Measurements from ENCODE around the gene SYT8. TPM values are rescaled to one million over a fixed set of nuclear protein-coding genes. Genes with fewer than 3 reads are reported as not detected.
A peak's percentile ranks its signal among the peaks of the same experiment; 100 is the strongest.
"Not testable (repeated sequence)": the region's sequence is repeated elsewhere in the genome, so short reads cannot be mapped to it uniquely, and the experiment has no call there.

The SYT8 gene
- total RNA-seq, 1 donor from 2014 or later: 1.1 TPM

DNA sequence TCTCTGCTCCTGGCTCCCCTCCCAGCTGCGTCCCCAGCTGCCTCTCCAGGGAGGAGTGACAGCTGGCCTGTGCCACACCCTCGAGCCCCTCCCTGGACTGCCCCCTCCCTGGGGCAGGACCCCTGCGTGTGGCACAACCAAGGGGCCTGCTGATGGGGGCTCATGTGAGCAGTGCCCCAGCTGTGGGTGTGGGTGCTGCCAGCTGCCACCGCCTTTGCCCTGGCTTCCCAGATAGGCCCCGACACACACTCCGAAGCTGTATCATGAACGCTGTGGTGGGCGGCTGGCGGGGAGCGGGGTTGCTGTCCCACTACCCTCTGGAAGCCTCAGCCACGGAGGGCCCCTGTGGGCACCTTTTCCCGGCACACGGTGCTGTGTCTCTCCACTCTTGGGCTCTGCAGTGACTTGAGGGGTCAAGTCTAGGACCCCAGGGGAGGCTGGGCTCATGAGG lies 41.1 kb downstream of the SYT8 start:
- DNase-seq (ENCODE audit: low spot score); intact Hi-C loops (cut with DNase I); ATAC-seq: not testable (repeated sequence)

- DNase-seq (ENCODE audit: low spot score) (peak; percentile 79), ATAC-seq (no peak)
- intact Hi-C loops (cut with DNase I): no loop called here
Measured at GRCh38 chr11:1876361-1877063, 41.7 kb downstream of the SYT8 start.

- DNase-seq (ENCODE audit: low spot score): peak; percentile 64
- intact Hi-C loops (cut with DNase I): no loop called here
- ATAC-seq: no peak
Measured at GRCh38 chr11:1877211-1878136, 42.7 kb downstream of the SYT8 start.

DNA sequence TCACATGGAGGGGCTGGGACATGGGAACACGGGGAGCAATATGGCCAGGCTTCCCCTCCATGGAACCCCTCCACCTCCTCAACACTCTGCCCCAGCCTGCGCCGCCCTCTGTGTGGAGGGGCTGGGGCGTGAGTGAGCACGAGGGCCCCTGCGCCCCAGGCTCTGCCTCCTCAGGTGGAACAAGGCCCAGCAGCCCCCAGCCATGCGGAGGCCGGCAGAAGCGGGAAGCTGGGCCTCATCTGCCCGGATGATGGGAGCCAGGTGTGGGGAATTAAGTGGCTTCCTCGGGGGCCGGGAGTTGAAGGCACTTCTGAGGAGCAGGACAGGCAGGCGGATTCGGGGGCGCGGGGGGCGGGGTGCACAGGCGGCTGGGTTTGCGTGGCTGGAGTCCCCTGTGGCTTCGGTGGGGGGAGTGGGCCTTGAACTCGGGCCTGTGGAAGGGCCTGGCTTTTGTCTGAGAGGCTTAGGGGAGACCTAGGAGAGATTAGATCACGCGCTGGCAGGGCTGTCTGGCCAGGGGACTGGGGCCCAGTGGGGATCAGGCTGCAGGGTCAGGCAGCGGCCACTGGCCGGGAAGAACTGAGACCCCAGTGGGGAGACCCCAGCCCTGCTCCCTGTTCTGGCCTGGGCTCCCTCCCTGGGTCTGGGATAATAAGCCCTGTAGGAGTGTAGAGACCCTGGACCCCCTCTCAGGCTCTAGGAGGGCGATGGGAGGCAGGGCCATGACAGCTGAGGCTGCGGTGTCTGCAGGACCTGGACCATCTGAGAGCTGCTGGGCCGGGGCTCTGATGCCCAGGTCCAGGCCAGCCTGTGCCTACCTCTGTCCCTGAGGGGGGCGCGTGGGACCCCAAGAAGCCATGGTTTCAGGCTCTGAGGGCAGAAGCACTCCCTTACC lies 43.6 kb downstream of the SYT8 start:
- DNase-seq (ENCODE audit: low spot score): peak; percentile 57
- ATAC-seq: no peak
- intact Hi-C loops (cut with DNase I): no loop called here

- ATAC-seq (no peak), DNase-seq (ENCODE audit: low spot score) (no peak)
- intact Hi-C loops (cut with DNase I): no loop called here
Measured at GRCh38 chr11:1879342-1879940, 44.7 kb downstream of the SYT8 start.

DNA sequence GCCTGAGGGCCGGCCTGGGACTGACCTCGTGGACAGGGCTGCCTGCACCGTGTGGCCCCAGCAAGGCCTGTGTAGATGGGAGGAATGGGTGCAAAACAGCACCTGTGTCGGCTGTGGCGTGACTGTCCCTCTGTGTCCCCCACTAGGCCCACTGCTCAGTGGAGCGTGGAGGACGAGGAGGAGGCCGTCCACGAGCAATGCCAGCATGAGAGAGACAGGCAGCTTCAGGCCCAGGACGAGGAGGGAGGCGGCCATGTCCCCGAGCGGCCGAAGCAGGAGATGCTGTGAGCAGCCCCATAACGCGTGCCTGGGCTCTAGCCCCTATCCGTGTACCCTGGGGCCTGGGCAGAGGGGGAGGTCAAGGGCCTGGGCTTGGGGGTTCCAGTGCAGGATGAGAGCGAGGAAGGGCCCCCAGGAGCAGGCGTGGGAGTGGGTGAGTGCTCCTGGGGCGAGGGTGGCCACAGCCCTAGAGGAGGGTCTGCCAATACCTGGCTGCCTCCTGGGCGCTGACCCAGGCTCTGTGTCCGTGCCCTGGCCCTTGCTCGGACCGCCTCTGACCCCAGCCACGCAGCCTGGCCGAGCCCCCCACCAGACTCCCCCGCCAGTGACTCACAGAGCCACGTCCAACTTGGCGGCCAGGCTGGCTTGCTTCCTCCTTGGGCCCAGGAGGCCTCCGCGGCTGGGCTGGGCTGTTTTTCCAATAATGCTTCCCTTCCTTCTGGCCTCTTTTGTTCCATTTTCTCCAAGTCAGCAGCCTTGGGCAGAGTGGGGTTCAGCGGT lies 45.3 kb downstream of the SYT8 start:
- ATAC-seq (peak; percentile 79), DNase-seq (ENCODE audit: low spot score) (peak; percentile 87)
- intact Hi-C loops (cut with DNase I): no loop called here

- ATAC-seq: peak; percentile 8
- DNase-seq (ENCODE audit: low spot score): peak; percentile 58
- intact Hi-C loops (cut with DNase I): no loop called here
Measured at GRCh38 chr11:1880746-1881441, 46.1 kb downstream of the SYT8 start.

DNA sequence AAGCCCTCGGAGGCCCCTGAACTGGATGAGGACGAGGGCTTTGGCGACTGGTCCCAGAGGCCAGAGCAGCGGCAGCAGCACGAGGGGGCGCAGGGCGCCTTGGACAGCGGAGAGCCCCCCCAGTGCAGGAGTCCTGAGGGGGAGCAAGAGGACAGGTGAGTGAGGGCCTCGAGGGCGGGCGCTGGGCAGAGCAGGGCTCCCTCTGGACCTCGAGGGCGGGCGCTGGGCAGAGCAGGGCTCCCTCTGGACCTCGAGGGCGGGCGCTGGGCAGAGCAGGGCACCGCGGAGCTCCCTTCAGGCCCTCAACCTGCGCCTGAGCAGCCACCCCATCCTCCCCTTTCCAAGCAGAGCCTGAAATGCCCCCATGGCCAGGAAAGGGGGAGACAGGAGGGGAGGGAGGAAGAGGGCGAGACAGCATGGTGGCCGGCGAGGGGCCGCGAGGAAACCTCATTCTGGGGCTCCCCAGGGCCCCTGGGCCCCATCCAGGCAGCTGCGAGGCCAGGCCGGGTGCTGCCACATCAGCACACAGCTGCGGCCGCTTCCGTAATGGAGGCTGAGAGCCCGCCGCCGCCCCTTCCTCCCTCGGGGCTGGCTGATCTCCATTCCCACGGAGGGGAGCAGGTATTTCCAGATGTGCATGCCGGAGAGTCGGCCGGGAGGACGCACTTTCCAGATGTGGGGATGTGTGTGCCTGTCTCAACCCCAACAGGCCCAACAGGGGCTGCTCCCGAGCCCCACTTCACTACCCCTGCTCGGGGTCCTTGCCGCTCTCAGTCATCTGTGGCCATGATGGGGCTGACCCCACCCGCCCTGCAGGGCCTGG lies 46.9 kb downstream of the SYT8 start:
- peak; percentile 62 for ATAC-seq
- intact Hi-C loops (cut with DNase I): no loop called here
- DNase-seq (ENCODE audit: low spot score): peak; percentile 81

GRCh38 chr11:1882265-1883238 lies 47.8 kb downstream of the SYT8 start:
- peak; percentile 84 for ATAC-seq
- DNase-seq (ENCODE audit: low spot score): peak; percentile 93
- intact Hi-C loops (cut with DNase I): no loop called here

DNA sequence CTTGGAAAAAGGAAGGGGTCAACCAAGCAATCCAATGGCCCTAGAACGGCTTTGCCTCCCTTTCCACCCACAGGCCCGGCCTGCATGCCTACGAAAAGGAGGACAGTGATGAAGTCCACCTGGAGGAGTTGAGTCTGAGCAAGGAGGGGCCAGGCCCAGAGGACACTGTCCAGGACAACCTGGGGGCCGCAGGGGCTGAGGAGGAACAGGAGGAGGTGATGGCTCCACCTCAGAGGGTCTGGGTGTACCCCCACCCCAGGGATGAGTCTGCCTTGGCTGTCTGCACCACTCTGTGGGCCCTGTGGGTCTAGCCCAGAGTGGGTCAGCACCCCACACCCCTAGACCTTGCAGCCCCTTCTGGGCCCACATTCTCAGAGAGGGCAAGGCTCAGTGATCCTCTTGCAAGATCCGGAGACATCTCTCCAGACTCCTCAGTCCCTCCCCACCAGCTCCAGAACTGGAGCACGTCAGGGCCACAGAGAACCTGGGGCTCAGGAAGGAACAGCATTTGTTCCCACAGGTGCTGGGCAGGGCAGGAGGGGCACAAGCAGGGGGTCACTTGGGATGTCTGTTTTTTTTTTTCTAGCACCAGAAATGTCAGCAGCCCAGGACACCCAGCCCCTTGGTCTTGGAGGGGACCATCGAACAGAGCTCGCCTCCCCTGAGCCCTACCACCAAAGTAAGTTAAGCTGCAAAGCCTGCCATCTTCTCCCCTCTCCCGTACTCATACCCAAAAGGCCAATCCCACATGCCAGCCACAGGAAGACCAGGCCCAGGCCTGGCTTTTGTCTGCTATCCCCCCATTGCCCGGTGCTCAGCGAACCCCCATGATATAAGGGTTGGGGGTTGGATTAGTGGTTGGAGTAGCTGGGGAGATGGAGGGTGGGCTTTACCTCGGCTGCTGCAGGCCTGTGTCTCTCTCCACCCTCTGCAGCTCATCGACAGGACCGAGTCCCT lies 48.8 kb downstream of the SYT8 start:
- intact Hi-C loops (cut with DNase I): no loop called here
- DNase-seq (ENCODE audit: low spot score) (peak; percentile 53), ATAC-seq (no peak)

DNA sequence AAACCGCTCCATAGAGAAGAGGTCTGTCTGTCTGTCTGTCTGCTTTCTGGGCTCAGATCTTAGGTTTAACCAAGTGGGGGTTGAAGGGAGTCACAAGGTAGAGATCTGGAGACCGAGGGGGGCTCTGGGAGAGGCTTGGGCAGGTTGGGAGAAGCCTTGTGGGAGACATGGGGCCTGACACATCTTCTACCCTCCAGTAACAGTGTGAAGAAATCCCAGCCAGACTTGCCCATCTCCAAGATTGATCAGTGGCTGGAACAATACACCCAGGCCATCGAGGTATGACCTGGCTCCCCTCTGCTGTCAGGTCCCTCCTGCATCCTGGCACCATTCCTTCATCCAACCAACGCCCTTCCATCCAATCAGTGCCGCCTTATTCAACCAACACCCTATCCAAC lies 49.5 kb downstream of the SYT8 start:
- peak; percentile 44 for DNase-seq (ENCODE audit: low spot score)
- ATAC-seq: no peak
- intact Hi-C loops (cut with DNase I): no loop called here

- DNase-seq (ENCODE audit: low spot score): peak; percentile 48
- ATAC-seq; intact Hi-C loops (cut with DNase I): not testable (repeated sequence)
Measured at GRCh38 chr11:1886551-1886950, 51.8 kb downstream of the SYT8 start.

All from sciatic nerve (tissue), 2 donors.